ENCODE data around the gene GPRIN1. TPM values are rescaled to one million over a fixed set of nuclear protein-coding genes. Genes with fewer than 3 reads are reported as not detected.

GPRIN1 gene
- total and polyA plus RNA-seq, 2 donors (not counting 1 experiment from before 2014, with no cell fraction given): 0.72 to 2.1 TPM

GRCh38 chr5:176626876-176627236 is 16.9 kb upstream of the GPRIN1 start:
- Histone ChIP-seq H3K4me2 (replicated peaks; ENCODE audit: low read depth, low read length, poor library complexity, severe bottlenecking) (no peak overlapping the region), H3K9ac (ENCODE audit: low read length) (no peak overlapping the region), H3K27me3 (replicated peaks in 1 of 4; ENCODE audit: control extremely low read depth in 1 of 4, control insufficient read depth in 3 of 4, insufficient read depth in 4 of 4, low read length in 3 of 4) (peaks cover 0 to 45% (median 23%) of the 10 kb centered on the region in 4 experiments), H2AFZ (ENCODE audit: insufficient read depth, low read depth, low read length, poor library complexity, severe bottlenecking) (no peak overlapping the region), H3K4me3 (ENCODE audit: control extremely low read depth in 1 of 5, extremely low read depth in 1 of 5, insufficient read depth in 1 of 5, low read depth in 2 of 5, low read length in 4 of 5) (no peak overlapping the region), H3K9me3 (ENCODE audit: control extremely low read depth in 1 of 3, control insufficient read depth in 2 of 3, insufficient read depth in 1 of 3, low read length in 2 of 3) (peaks cover 0 to 12% (median 0%) of the 10 kb centered on the region in 3 donors), H3K27ac (ENCODE audit: low read length in 2 of 2) (no peak overlapping the region), H3K4me1 (ENCODE audit: control insufficient read depth in 2 of 2, insufficient read depth in 2 of 2, low read length in 2 of 2) (peaks cover 34 to 38% of the 10 kb centered on the region in 2 donors), H4K20me1 (ENCODE audit: control insufficient read depth, insufficient read depth, low read length, poor library complexity, severe bottlenecking) (no peaks in the 10 kb centered on the region), H3K36me3 (replicated peaks in 1 of 2; ENCODE audit: control extremely low read depth in 1 of 2, control insufficient read depth in 1 of 2, extremely low read depth in 1 of 2, insufficient read depth in 2 of 2, low read length in 1 of 2) (no peaks in the 10 kb centered on the region), H3K79me2 (ENCODE audit: control insufficient read depth, insufficient read depth, low read length) (no peaks in the 10 kb centered on the region)
- peaks cover 42% of the 10 kb centered on the region for H3K4me1 Mint-ChIP-seq
- no peak overlapping the region for H3K4me3 Mint-ChIP-seq
- DNase-seq (no peak), ATAC-seq (ENCODE audit: low read depth) (no peak)
- TF ChIP-seq CTCF (IDR thresholded peaks at IDR 0.05): no peak
- TF ChIP-seq EZH2 (IDR thresholded peaks at IDR 0.05; ENCODE audit: borderline replicate concordance, insufficient read depth, low read depth, low read length, poor library complexity, severe bottlenecking): no peak
- peaks cover 45% of the 10 kb centered on the region for H3K27me3 Mint-ChIP-seq
- intact Hi-C loops (cut with micrococcal nuclease): no loop called here
- ChIA-PET POLR2A (interaction anchor here (0.7 kb wide), 1 partner anchor 20 kb away, joined by 3 read pairs; the partner anchor contains the start of gene TSPAN17), CTCF (no interaction called here)
- H3K9me3 Mint-ChIP-seq (ENCODE audit: insufficient read depth): no peaks in the 10 kb centered on the region
- 64% methylated on average over 4 of the region's 7 CpGs for WGBS (ENCODE audit: insufficient coverage)
- H3K27ac Mint-ChIP-seq: no peak overlapping the region

- ATAC-seq (ENCODE audit: low read depth) (no peak), DNase-seq (no peak)
- CTCF ChIA-PET: no interaction called here
- Mint-ChIP-seq H3K9me3 (ENCODE audit: insufficient read depth) (no peaks in the 10 kb centered on the region), H3K27me3 (peaks cover 49% of the 10 kb centered on the region), H3K4me1 (peaks cover 39% of the 10 kb centered on the region), H3K4me3 (no peak overlapping the region), H3K27ac (no peak overlapping the region)
- Histone ChIP-seq H3K79me2 (ENCODE audit: control insufficient read depth, insufficient read depth, low read length) (no peaks in the 10 kb centered on the region), H3K27ac (ENCODE audit: low read length in 2 of 2) (no peak overlapping the region), H3K4me1 (ENCODE audit: control insufficient read depth in 2 of 2, insufficient read depth in 2 of 2, low read length in 2 of 2) (peaks cover 32 to 34% of the 10 kb centered on the region in 2 donors), H3K9ac (ENCODE audit: low read length) (no peak overlapping the region), H2AFZ (ENCODE audit: insufficient read depth, low read depth, low read length, poor library complexity, severe bottlenecking) (no peak overlapping the region), H3K36me3 (replicated peaks in 1 of 2; ENCODE audit: control extremely low read depth in 1 of 2, control insufficient read depth in 1 of 2, extremely low read depth in 1 of 2, insufficient read depth in 2 of 2, low read length in 1 of 2) (no peaks in the 10 kb centered on the region), H3K4me3 (ENCODE audit: control extremely low read depth in 1 of 5, extremely low read depth in 1 of 5, insufficient read depth in 1 of 5, low read depth in 2 of 5, low read length in 4 of 5) (no peak overlapping the region), H3K27me3 (replicated peaks in 1 of 4; ENCODE audit: control extremely low read depth in 1 of 4, control insufficient read depth in 3 of 4, insufficient read depth in 4 of 4, low read length in 3 of 4) (peaks cover 0 to 48% (median 25%) of the 10 kb centered on the region in 4 experiments), H4K20me1 (ENCODE audit: control insufficient read depth, insufficient read depth, low read length, poor library complexity, severe bottlenecking) (no peaks in the 10 kb centered on the region), H3K4me2 (replicated peaks; ENCODE audit: low read depth, low read length, poor library complexity, severe bottlenecking) (no peak overlapping the region), H3K9me3 (ENCODE audit: control extremely low read depth in 1 of 3, control insufficient read depth in 2 of 3, insufficient read depth in 1 of 3, low read length in 2 of 3) (peaks cover 0 to 18% (median 0%) of the 10 kb centered on the region in 3 donors)
- 84% methylated on average over 16 of the region's 25 CpGs for WGBS (ENCODE audit: insufficient coverage)
- TF ChIP-seq EZH2 (IDR thresholded peaks at IDR 0.05; ENCODE audit: borderline replicate concordance, insufficient read depth, low read depth, low read length, poor library complexity, severe bottlenecking) (no peak), CTCF (IDR thresholded peaks at IDR 0.05) (no peak)
- POLR2A ChIA-PET: interaction anchor here (0.7 to 0.8 kb wide), 3 partner anchors 21 to 458 kb away, joined by 3 read pairs; partner anchors contain the start of gene TSPAN17
- intact Hi-C loops (cut with micrococcal nuclease): no loop called here
Observed at GRCh38 chr5:176625966-176626875, 16.3 kb upstream of the GPRIN1 start.

Measured in B cell (primary cell).